ENCODE measurements around the gene GATM.
A peak's percentile ranks its signal among the peaks of the same experiment; 100 is the strongest.

The GATM gene, protein sequence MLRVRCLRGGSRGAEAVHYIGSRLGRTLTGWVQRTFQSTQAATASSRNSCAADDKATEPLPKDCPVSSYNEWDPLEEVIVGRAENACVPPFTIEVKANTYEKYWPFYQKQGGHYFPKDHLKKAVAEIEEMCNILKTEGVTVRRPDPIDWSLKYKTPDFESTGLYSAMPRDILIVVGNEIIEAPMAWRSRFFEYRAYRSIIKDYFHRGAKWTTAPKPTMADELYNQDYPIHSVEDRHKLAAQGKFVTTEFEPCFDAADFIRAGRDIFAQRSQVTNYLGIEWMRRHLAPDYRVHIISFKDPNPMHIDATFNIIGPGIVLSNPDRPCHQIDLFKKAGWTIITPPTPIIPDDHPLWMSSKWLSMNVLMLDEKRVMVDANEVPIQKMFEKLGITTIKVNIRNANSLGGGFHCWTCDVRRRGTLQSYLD

DNA sequence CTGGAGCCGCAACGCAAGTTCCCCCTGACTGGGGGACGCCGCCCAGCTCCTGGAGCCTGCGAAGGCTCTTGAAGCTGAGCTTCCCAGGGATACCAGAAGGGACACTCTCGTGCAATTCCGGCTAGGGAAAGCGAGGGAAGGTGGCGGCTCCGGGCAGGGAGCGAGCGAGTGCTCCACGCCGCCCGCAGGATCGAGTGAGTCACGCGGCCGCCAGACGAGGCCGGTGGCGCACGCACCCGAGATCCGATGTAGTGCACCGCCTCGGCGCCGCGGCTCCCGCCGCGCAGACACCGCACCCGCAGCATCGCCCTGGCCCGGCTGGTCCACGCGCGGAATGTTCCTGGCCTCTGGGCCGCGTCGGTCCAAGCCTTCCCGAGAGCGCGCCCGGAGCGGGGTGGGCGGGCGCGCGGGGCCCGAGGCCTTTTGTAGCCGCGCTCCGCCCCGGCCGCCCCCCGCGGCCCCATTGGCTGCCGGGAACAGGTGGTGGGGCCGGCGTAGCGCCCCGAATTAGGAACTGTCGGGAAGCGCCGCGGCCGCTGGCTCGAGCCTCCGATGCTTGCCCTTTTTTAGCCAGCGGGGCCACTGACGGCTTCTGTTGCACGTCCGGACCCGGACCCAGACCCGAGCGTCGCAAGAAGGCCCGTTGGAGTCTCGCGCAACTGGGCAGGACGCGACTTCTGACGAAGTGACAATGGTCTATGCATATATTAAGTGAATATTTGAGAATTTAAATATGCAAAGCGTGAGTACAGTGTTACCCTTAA lies at the start of gene GATM:
TSS of gene GATM (minus strand) at position 396 of the 764 bp plus-strand sequence. CDS start at position 305, 91 bp downstream.
- peak within 1 kb of the TSS; percentile 61 for H3K4me3 ChIP-seq (ENCODE audit: low read depth, low read length)

DNA sequence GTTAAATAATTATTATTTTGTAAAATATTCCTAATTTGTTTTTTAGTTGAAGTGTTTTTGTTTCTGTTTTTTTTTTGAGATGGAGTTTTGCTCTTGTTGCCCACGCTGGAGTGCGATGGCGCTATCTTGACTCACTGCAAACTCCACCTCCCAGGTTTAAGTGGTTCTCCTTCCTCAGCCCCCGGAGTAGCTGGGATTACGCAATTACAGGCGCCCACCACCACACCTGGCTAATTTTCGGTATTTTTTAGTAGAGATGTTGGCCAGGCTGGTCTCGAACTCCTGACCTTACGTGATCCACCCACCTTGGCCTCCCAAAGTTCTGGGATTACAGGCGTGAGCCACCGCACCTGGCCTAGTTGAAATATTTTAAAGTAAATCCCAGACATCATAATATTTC lies 48.7 kb upstream of the GATM start:
- no peak overlapping the region for H3K4me3 ChIP-seq (ENCODE audit: low read depth, low read length)

DNA sequence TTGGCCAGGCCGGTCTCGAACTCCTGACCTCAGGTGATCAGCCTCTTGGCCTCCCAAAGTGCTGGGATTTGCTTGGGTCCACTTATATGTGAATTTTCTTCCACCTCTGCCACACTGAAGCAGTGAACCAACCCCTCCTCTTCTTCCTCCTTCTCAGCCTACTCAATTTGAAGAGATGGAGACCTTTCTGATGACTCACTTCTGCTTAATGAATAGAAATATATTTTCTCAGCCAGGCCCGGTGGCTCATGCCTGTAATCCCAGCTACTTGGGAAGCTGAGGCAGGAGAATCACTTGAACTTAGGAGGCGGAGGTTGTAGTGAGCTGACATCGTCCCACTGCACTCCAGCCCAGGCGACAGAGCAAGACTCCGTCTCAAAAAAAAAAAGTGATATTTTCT lies 46.8 kb upstream of the GATM start:
- no peak overlapping the region for H3K4me3 ChIP-seq (ENCODE audit: low read depth, low read length)

DNA sequence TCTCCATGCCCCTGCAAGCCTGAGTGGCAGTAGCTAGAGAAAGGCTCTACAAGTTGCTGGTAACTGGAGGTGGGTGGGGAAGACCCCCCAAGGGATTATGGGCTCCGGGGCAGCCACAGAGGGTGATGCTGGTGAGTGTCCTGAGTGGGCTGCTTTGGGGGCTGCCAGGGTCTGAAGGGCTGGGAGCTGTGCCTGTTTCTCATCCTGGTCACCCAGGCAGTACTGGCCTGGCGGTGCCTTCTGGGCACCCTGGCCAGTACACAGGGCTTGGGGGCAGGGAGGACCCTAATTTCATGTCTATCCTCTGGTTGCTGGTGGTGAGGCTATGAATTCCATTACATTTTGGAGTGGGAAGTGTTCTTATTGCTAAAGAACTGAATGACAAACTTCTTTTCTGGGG lies 46.1 kb upstream of the GATM start:
- no peak overlapping the region for H3K4me3 ChIP-seq (ENCODE audit: low read depth, low read length)

DNA sequence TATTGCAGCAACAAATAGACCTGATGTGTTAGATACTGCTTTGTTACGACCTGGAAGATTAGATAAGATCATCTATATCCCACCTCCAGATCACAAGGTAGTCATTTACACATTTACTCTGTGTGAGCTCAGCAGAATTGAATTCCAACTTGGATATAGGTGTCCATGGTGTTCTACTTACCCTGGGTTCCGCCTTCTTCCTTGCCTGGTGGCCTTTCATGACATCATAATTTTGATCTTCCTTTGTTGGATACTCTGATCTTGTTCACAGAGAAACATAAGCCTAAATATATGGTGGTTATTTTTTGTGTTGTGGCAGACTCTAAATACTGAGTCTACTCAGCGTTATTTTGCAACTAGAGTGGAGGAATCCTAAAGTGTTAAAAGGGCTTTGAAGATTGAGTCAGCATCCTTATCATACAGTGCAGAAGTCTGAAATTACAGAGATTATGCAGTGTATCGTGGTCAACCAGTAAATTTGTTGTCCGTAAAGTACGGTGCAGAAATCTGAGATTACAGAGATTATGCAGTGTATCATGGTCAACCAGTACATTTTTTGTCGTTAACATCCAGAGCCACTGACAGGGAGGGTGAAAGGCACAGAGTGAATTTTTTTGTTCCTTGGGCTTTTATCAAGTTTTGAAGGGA lies 39.1 kb upstream of the GATM start:
- no peak overlapping the region for H3K4me3 ChIP-seq (ENCODE audit: low read depth, low read length)

DNA sequence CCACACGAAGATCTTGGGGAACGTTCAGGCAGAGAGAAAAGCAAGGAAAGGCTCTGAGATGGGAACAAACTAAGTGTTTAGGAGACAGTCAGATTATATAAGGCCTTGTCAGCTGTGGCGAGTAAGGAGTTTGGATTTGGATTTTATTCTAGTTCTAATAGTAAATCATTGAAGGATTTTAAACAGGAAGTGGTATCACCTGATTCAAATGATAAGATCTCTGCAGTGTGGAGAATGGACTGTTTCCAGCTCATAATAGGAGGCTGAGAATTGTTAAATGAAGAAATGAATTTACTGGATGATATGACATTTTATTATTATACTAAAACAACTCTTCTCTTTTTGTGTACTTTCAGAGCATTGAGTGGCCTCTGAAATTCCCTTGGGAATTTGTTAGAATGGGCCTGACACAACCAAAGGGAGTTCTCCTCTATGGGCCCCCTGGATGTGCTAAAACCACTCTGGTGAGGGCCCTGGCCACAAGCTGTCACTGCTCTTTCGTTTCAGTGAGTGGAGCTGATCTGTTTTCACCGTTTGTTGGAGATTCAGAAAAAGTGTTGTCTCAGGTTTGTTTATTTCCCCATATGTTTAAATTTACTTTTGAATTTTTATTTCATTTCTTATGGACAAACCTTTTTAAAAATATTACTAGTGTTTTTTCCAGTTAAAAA lies 36.0 kb upstream of the GATM start:
- no peak overlapping the region for H3K4me3 ChIP-seq (ENCODE audit: low read depth, low read length)

DNA sequence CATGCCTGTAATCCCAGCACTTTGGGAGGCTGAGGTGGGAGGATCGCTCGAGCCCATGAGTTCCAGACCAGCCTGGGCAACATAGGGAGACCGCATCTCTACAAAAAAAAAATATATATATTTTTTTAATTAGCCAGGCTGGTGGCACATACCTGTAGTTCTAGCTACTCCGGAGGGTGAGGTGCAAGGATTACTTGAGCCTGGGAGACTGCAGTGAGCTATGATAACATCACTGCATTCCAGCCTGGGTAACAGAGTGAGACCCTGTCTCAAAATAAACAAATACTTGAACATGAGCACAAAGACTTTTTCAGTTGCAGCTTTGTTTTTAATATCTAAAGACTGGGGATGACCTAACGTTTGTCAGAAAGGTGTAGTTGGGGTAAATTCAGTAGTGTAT lies 31.3 kb upstream of the GATM start:
- no peak overlapping the region for H3K4me3 ChIP-seq (ENCODE audit: low read depth, low read length)

DNA sequence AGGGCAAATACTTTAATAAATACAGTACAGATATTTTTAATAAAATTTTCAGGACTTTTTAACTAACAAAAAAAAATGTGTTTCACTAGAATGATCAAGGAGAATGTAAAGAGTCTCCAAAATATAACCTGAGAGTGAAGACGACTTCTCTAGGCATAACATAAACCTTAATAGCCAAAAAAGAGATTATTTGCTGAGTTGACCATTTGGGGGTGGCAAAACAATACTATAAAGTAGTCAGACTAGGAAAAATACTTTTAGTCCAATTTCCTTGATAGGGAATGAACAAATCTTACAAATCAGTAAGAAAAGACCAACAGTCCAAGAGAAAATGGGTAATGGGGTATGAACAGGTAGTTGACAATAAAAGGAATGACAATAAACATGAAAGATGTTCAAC lies 29.4 kb upstream of the GATM start:
- H3K4me3 ChIP-seq (ENCODE audit: low read depth, low read length), result no peak overlapping the region

DNA sequence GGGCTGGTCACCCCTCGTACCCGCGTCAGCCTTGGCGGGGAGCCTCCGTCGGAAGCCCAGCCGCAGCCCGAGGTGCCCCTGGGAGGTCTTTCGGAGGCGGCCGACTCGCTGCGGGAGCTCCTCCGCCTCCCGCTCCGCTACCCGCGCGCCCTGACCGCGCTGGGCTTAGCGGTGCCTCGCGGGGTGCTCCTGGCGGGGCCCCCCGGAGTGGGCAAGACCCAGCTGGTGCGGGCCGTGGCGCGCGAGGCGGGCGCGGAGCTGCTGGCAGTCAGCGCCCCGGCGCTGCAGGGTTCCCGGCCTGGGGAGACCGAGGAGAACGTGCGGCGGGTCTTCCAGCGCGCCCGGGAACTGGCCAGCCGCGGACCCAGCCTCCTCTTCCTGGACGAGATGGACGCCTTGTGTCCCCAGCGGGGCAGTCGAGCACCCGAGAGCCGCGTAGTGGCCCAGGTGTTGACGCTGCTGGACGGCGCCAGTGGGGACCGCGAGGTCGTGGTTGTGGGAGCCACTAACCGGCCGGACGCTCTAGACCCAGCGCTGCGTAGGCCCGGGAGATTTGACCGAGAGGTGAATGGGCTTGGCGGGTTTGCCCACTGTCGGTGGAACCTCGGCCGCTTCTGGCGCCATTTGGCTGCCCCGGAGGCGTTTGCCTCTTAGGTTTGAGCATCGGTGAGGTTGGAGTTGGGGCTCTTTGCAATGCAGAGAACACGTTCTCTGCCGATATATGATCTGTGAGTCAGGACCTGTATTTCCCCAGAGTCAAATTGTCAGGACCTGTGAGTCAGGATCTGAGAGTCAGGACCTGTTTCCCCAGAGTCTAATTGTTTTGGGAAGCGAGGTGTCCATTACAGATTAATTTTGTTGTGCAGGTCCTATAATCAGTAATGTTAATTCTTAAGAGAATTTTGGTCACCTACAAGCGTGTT lies 24.9 kb upstream of the GATM start:
- H3K4me3 ChIP-seq (ENCODE audit: low read depth, low read length), result peak overlapping the region; percentile 87

DNA sequence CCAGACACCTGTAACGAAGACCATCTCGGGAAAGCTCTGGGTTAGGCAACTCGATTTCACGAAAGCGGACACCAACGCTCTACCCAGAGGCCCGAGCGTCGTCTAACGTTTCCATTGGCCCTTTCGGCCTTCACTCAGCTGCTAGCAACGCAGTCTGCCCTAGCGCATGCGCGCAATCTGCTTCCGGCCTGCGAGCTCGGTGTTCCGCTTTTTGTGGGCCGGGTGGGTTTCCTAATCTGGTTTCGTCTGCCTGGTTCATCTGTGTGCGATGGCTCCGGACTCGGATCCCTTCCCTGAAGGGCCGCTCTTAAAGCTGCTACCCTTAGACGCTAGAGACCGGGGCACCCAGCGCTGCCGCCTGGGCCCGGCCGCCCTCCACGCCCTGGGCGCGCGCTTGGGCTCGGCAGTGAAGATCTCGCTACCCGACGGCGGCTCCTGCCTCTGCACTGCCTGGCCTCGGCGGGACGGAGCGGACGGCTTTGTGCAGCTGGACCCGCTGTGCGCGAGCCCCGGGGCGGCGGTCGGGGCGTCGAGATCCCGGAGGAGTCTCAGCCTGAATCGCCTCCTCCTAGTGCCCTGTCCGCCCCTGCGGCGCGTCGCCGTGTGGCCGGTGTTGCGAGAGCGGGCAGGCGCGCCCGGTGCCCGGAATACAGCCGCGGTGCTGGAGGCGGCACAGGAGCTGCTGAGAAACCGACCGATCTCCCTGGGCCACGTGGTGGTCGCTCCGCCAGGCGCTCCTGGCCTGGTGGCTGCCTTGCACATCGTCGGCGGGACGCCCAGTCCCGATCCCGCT lies 24.0 kb upstream of the GATM start:
- peak overlapping the region; percentile 87 for H3K4me3 ChIP-seq (ENCODE audit: low read depth, low read length)

DNA sequence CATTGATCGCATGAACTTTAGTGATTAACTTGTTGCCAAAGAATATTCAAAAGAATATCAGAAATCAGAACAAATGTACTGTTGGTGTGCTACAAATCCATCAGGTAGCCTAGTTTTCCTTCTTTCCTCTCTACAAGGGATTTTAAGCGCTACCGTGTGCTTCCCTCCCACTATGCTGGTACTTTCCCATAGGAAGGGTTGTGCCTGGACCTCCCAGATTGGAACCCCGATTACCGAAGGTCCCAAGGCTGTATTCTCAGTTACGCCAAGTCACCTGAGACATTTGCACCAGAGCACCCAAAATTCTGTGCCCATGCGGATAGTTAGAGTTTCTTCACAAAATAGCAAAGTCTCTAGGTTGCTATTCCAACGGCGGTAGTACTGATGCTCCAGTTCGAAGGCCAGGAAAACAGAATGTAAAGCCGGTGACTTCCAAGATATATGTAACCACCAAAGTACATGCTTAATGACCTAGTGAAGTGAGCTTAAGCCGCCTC lies 23.4 kb upstream of the GATM start:
- H3K4me3 ChIP-seq (ENCODE audit: low read depth, low read length), result peak overlapping the region; percentile 87

DNA sequence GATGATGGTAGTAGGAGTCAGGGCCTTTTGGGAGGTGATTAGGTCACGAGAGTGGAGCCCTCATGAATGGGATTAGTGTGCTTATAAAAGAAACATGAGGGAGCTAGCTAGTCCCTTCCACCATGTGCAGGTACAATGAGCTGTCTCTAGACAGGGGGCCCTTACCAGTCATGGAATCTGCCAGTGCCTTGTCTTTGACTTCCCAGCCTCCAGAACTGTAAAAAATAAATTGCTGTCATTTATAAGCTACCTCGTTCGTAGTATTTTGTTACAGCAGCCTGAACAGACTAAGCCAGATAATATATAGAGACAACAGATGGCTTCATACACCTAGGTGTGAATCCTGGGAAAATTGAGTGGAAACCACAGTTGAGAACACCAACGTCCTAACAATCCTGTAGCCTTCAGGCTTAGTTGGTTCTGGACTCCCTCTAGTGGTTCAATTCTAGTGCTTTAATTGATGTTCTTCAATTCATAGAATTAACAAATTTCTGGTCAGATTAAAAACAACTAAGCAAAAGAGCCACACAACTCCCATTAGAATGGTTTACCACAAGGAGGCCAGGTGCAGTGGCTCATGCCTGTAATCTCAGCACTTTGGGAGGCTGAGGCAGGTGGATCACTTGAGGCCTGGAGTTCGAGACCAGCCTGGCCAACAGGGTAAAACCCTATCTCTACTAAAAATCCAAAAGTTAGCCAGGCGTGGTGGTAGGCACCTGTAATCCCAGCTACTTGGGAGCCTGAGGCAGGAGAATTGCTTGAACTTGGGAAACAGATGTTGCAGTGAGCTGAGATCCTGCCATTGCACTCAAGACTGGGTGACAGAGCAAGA lies 21.3 kb upstream of the GATM start:
- H3K4me3 ChIP-seq (ENCODE audit: low read depth, low read length), result no peak overlapping the region

DNA sequence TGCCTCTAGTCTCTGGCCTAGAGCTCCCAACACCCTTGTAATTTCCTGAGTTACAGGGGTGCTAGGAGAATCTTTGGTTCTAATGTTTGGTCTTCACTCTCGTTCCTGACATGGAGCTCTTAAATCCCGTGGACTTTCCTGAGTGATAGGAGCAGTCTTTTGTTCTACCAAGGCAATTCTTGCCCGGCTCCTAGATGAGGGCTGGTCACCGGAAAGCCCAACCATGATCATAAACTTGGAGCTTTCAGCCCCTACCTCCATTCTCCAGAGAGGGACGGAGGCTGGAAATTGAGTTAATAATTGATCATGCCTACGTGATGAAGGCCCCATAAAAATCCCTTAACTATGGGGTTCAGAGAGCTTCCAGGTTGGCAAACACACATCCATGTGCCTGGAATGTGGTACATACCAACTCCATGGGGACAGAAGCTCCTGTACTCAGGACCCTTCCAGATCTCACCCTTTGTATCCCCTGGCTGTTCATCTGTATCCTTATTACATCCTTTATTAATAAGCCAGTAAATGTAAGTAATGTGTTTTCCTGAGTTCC lies 18.8 kb upstream of the GATM start:
- H3K4me3 ChIP-seq (ENCODE audit: low read depth, low read length), result no peak overlapping the region

DNA sequence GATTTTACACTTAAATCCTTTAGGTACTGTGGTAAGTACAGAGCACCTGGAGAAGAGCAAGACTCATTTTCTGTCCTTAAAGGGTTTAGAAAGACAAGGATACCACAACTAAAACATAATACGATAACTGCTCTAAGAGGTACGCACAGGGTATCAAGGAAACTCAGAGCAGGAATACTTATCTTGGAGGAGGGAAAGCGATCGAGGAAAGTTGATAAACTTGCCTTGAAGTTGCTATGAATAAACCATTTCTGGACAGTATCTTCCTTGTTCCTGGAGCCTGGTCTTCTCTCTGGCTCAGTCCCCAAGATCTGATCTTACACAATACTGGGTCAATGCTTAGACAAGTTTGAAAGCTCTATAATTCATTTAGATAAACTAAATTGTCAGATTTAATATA lies 17.6 kb upstream of the GATM start:
- H3K4me3 ChIP-seq (ENCODE audit: low read depth, low read length), result no peak overlapping the region

DNA sequence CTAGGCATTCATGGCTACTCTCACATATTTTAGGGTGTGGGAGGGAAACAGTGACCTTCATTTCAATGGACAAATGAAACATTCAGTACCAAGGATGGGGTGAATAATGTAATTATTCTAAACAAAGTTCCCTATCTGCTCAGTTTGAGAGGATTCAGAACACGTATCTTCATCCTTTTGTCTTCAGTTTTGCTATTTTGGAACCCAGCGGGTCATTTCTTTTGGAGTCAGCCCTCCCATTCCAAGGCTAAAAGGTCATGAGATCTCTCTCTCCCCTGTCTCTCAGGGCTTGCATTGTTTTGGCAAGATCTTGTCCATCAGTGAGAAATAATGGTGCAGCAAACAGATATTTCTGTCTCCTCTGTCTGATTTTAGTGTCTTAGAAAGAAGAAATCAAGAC lies 16.3 kb upstream of the GATM start:
- no peak overlapping the region for H3K4me3 ChIP-seq (ENCODE audit: low read depth, low read length)

DNA sequence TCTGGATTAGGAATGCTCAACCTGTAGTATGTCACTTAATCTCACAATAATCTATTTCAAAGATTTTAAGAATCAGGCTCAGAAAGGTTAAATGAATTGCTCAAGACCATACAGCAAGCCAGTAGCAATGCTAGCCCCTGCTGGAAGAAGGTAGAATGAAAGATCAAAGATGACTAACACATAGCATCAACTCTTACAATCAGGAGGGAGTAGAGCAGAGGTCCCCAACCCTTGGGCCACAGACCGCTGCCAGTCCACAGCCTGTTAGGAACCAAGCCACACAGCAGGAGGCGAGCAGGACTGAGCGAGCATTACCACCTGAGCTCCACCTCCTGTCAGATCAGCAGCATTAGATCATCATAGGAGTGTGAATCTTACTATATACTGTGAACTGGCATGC lies 15.5 kb upstream of the GATM start:
- H3K4me3 ChIP-seq (ENCODE audit: low read depth, low read length), result no peak overlapping the region

DNA sequence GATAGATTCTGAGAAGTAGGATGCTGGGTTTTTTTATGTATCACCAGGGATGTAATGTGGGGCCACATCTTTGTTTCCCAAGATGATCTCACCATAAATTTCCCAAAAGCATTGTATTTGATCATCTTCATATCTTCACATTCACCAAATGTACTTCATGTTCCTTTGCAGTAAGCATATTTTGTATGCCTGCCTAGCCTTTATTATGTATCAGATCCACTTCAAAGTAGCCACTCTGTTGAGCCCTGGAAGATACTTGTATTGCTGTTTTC lies 14.2 kb upstream of the GATM start:
- no peak overlapping the region for H3K4me3 ChIP-seq (ENCODE audit: low read depth, low read length)

All from iPS-11a (cell line).